Measurements from ENCODE around the gene RNF125. TPM values are rescaled to one million over a fixed set of nuclear protein-coding genes. Genes with fewer than 3 reads are reported as not detected.
A peak's percentile ranks its signal among the peaks of the same experiment; 100 is the strongest.

RNF125 gene
- polyA plus RNA-seq, 3 donors: 17.3 to 29.2 (median 26.3) TPM

GRCh38 chr18:31977270-31977872, 41.3 kb upstream of the RNF125 start:
- peaks cover 43 to 48% of the 10 kb centered on the region in 2 donors for H3K9me3 ChIP-seq (replicated peaks in 1 of 2; ENCODE audit: control insufficient read depth in 1 of 2, insufficient read depth in 1 of 2, low read length in 2 of 2)
- Mint-ChIP-seq H3K4me3 (no peak overlapping the region), H3K4me1 (no peaks in the 10 kb centered on the region), H3K27ac (no peak overlapping the region), H3K27me3 (ENCODE audit: low read depth in 3 of 3) (no peaks in the 10 kb centered on the region), H3K9me3 (peaks cover 44 to 65% (median 57%) of the 10 kb centered on the region in 7 donors), H3K36me3 (peaks cover 0 to 2% of the 10 kb centered on the region in 2 donors)
- H3K27me3 ChIP-seq (ENCODE audit: control insufficient read depth in 2 of 2, insufficient read depth in 2 of 2, low read length in 2 of 2): no peaks in the 10 kb centered on the region
- DNase-seq: peak; percentile 4 to 12 (median 7)
- H3K79me2 ChIP-seq (ENCODE audit: insufficient read depth, low read length): no peaks in the 10 kb centered on the region
- no peaks in the 10 kb centered on the region for H3K36me3 ChIP-seq (replicated peaks in 1 of 2; ENCODE audit: control insufficient read depth in 1 of 2, insufficient read depth in 2 of 2, low read length in 2 of 2)
- H2AFZ ChIP-seq (ENCODE audit: insufficient read depth, low read depth, low read length, poor library complexity, severe bottlenecking): no peak overlapping the region
- H4K20me1 ChIP-seq (ENCODE audit: insufficient read depth, low read length): no peaks in the 10 kb centered on the region
- no peak overlapping the region for H3K27ac ChIP-seq (ENCODE audit: low read depth in 1 of 2, low read length in 2 of 2)
- H3K4me1 ChIP-seq (ENCODE audit: control insufficient read depth in 1 of 2, insufficient read depth in 2 of 2, low read length in 2 of 2): no peaks in the 10 kb centered on the region
- intact Hi-C loops (cut with micrococcal nuclease): no loop called here
- H3K4me2 ChIP-seq (replicated peaks; ENCODE audit: extremely low read depth, low read length, poor library complexity, severe bottlenecking): no peak overlapping the region
- no peak overlapping the region for H3K4me3 ChIP-seq (replicated peaks in 1 of 3; ENCODE audit: low read depth in 2 of 3, low read length in 3 of 3)
- WGBS (ENCODE audit: insufficient coverage): 86% methylated on average over 1 of the region's 9 CpGs
- no peak overlapping the region for H3K9ac ChIP-seq (ENCODE audit: insufficient read depth, low read length, poor library complexity, severe bottlenecking)
- TF ChIP-seq CTCF (IDR thresholded peaks at IDR 0.05): peak; percentile 69

DNA sequence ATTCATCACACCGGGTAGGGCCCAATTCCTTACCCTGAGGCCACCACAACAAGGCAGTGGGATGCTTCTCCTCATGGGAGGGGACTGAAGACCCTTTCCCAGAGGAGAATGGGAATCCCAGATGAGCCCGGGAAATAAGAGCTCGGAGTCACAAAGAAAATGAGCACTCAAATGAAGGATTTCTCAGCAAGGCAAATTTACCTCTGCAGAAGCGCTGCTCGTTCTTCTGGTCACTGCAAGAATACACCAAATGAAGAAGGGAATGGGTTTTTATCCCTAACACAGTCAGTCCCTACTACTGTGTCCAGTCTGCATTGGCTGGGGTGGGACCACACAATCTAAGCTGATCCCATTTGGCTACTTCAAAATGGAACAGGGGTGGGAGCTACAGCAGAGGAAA, 40.0 kb upstream of the RNF125 start:
- Histone ChIP-seq H3K4me3 (replicated peaks in 1 of 3; ENCODE audit: low read depth in 2 of 3, low read length in 3 of 3) (no peak overlapping the region), H3K9ac (ENCODE audit: insufficient read depth, low read length, poor library complexity, severe bottlenecking) (no peak overlapping the region), H3K4me1 (ENCODE audit: control insufficient read depth in 1 of 2, insufficient read depth in 2 of 2, low read length in 2 of 2) (no peaks in the 10 kb centered on the region), H2AFZ (ENCODE audit: insufficient read depth, low read depth, low read length, poor library complexity, severe bottlenecking) (no peak overlapping the region), H3K27me3 (ENCODE audit: control insufficient read depth in 2 of 2, insufficient read depth in 2 of 2, low read length in 2 of 2) (no peaks in the 10 kb centered on the region), H3K4me2 (replicated peaks; ENCODE audit: extremely low read depth, low read length, poor library complexity, severe bottlenecking) (no peak overlapping the region), H3K27ac (ENCODE audit: low read depth in 1 of 2, low read length in 2 of 2) (no peak overlapping the region), H3K79me2 (ENCODE audit: insufficient read depth, low read length) (no peaks in the 10 kb centered on the region), H3K9me3 (replicated peaks in 1 of 2; ENCODE audit: control insufficient read depth in 1 of 2, insufficient read depth in 1 of 2, low read length in 2 of 2) (peaks cover 36 to 37% of the 10 kb centered on the region in 2 donors), H4K20me1 (ENCODE audit: insufficient read depth, low read length) (no peaks in the 10 kb centered on the region), H3K36me3 (replicated peaks in 1 of 2; ENCODE audit: control insufficient read depth in 1 of 2, insufficient read depth in 2 of 2, low read length in 2 of 2) (no peaks in the 10 kb centered on the region)
- Mint-ChIP-seq H3K9me3 (peaks cover 36 to 53% (median 45%) of the 10 kb centered on the region in 7 donors), H3K27me3 (ENCODE audit: low read depth in 3 of 3) (peaks cover 0 to 1% (median 0%) of the 10 kb centered on the region in 3 donors), H3K4me3 (no peak overlapping the region), H3K27ac (no peak overlapping the region), H3K36me3 (peaks cover 0 to under 1% of the 10 kb centered on the region in 2 donors), H3K4me1 (no peaks in the 10 kb centered on the region)
- DNase-seq: no peak
- no peak for TF ChIP-seq CTCF (IDR thresholded peaks at IDR 0.05)
- no CpG with 5 or more reads among the region's 5 CpGs for WGBS (ENCODE audit: insufficient coverage)
- intact Hi-C loops (cut with micrococcal nuclease): no loop called here
